Left ventricle myocardium superior (tissue), 1 donor: ENCODE measurements around the gene GNL3. TPM values are rescaled to one million over a fixed set of nuclear protein-coding genes. Genes with fewer than 3 reads are reported as not detected.
A peak's percentile ranks its signal among the peaks of the same experiment; 100 is the strongest.
"Not testable (repeated sequence)": the region's sequence is repeated elsewhere in the genome, so short reads cannot be mapped to it uniquely, and the experiment has no call there.

Source experiments
- ATAC-seq: fragments of 200-7000 bp; cut with Tn5 transposase; one replicate; pipeline ENCODE4 v1.9.1; 2020; ENCODE audit warnings: mild to moderate bottlenecking, moderate library complexity
- DNase-seq: peaks from one replicate; pipeline ENCODE4 v3.0.0-alpha.2; 2020
- intact Hi-C: fragments of 100-400 bp; cut with micrococcal nuclease; formaldehyde crosslinking; loops from one replicate; pipeline ENCODE4 v1.11.0; 2022
- long read RNA-seq: library from polyadenylated mRNA; unstranded; transcript quantifications from one replicate; pipeline ENCODE4 v2.0.0, GENCODE V29; 2021
- total RNA-seq: library from RNA; stranded (reverse); fragmentation: NEBNext Ultra II Directional; extraction: Animal tissue kit (Norgen Biotek cat#: 25700); gene quantifications from one replicate; pipeline ENCODE4 v1.2.1, GENCODE V29; 2021
- donor health status: DM: no; HTN: yes; CAD: no; lungs with severe emphysema.

The GNL3 gene, protein sequence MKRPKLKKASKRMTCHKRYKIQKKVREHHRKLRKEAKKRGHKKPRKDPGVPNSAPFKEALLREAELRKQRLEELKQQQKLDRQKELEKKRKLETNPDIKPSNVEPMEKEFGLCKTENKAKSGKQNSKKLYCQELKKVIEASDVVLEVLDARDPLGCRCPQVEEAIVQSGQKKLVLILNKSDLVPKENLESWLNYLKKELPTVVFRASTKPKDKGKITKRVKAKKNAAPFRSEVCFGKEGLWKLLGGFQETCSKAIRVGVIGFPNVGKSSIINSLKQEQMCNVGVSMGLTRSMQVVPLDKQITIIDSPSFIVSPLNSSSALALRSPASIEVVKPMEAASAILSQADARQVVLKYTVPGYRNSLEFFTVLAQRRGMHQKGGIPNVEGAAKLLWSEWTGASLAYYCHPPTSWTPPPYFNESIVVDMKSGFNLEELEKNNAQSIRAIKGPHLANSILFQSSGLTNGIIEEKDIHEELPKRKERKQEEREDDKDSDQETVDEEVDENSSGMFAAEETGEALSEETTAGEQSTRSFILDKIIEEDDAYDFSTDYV
- 27.8 TPM for total RNA-seq
- long read RNA-seq, transcript GNL3-202 (15 exons, 2,040 nt), result major isoform, 27 of 54 reads
- long read RNA-seq, partial matches to known transcripts, result 3 of 54 reads
- long read RNA-seq, other reads (novel, unspliced or antisense), result 22 of 54 reads

GRCh38 chr3:52685709-52686691 is at the start of gene GNL3, which contains the start of gene PBRM1:
Gene GNL3 (plus strand): TSS chr3:52686032. CDS start chr3:52686093, 61 bp downstream.
Gene PBRM1 (minus strand): TSS chr3:52685913.
- peak; percentile 96 for DNase-seq
- ATAC-seq, result peak; percentile 91
- intact Hi-C loops, result no loop called here

DNA sequence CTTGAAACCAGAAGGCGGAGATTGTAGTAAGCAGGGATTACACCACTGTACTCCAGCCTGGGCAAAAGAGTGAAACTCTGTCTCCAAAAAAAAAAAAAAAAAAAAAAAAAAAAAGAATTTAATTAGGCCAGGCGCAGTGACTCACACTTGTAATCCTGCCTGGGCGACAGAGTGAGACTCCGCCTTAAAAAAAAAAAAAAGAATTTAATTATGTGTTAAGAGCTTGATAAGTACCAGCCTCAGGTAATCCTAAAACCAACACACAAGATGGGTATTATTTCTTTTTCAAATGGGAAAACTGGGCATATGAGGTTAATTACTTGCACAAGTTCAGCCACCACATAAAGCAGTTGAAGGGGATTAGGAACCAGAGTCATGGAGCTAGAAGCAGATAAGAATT is 49.2 kb upstream of the GNL3 start:
- ATAC-seq, result no peak
- no peak for DNase-seq
- intact Hi-C loops, result no loop called here

- intact Hi-C loops, result no loop called here
- DNase-seq (no peak), ATAC-seq (no peak)
Measured at GRCh38 chr3:52645549-52645948, 40.3 kb upstream of the GNL3 start.

- ATAC-seq, result no peak
- intact Hi-C loops, result no loop called here
Measured at GRCh38 chr3:52649461-52650210, 36.2 kb upstream of the GNL3 start.

DNA sequence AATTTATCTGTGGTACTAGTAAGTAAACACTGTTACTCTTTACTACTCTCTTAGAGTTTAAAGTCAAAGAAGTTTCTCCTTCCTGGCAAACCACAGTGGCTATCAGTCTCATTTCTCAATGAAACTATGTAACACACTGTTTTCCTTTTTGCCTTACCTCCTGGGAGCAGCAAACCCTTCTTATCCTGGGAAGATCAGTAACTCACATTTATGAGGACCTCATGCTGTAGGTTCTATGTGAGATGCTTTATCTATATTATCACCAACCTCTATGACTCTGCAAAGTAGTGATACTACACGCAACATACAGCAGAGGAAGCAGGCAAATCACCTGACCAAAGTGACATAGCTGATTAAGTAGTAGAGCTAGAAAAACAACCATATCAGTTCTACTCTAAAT is 35.4 kb upstream of the GNL3 start:
- DNase-seq, result no peak
- ATAC-seq, result no peak
- intact Hi-C loops, result no loop called here

More at GRCh38 chr3:52649461-52650210, 36.2 kb upstream of the GNL3 start:
- DNase-seq, result no peak

DNA sequence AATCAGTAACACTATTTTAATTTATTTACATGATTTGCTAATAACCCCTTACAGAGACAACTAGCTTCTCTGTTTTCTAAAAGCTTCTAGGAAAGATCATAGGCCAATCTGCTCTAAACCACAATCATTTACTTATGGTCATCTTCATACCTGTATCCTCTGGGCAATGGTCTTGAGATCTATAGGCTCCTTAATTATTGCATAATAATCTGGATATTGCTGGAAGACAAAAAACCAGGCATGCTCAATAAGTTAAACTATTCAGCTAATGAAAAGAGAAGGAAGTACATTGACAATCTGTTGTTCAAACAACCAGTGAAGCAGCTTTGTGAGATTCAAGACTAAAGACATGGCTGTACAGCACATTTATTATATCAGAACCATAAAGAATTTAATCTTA is 34.2 kb upstream of the GNL3 start:
- intact Hi-C loops, result no loop called here
- ATAC-seq (no peak), DNase-seq (no peak)

DNA sequence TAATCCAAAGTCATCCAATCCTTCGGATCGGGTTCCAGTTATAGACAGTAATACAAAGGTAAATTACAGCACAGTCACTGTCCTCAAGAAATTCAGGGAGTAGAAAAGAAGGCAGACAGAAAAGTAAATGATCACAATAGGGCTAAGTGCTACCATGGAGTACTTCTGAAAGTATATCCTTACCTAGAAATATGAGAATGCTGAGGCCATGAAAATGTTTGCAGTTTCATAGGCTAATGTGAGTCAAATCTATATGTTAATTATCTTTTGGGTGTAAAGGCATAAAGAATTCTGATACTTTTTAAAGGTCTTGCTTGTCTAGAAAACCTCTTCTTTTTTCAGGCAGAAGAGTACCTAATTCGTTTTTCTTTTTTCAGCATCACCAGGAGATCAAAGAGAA is 29.9 kb upstream of the GNL3 start:
- intact Hi-C loops, result no loop called here
- ATAC-seq, result no peak
- DNase-seq, result no peak

DNA sequence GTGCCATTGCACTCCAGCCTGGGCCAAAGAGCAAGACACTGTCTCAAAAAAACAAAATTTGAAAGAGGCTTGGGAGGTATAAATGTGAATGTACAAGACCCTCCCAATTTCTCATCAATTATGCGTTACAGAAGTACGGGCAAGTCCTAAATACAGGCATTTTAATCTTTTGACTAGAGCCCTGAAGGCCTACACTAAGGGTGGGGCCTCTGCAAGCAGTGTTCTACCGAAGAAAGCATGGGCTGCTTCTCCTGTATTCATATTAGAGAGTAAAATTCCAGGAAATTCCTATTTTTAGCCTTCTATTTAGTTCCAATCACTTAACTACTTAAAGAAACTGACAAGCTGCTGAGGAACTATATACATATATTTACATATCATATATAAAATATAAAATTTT is 25.8 kb upstream of the GNL3 start:
- DNase-seq, result no peak
- no peak for ATAC-seq
- intact Hi-C loops, result no loop called here

DNA sequence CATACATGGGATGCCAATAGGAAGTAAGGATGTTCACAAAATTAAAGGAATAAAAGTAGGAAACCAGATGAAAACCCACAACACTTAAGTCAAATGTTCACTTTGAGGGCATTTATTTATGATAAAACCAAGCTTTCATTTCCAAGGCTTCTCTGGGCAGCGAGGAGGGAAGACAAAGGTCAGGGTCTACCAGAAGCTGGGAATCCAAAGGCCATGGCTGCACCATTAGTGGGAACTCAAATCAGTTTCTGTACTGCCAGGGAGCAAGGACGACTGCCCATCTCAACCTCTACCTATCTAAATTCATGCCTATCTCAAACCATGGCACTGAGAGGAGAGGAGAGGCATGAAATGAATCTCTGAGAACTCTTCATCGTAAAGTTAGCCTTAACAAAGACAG is 22.7 kb upstream of the GNL3 start:
- no peak for DNase-seq
- no peak for ATAC-seq
- intact Hi-C loops, result no loop called here

DNA sequence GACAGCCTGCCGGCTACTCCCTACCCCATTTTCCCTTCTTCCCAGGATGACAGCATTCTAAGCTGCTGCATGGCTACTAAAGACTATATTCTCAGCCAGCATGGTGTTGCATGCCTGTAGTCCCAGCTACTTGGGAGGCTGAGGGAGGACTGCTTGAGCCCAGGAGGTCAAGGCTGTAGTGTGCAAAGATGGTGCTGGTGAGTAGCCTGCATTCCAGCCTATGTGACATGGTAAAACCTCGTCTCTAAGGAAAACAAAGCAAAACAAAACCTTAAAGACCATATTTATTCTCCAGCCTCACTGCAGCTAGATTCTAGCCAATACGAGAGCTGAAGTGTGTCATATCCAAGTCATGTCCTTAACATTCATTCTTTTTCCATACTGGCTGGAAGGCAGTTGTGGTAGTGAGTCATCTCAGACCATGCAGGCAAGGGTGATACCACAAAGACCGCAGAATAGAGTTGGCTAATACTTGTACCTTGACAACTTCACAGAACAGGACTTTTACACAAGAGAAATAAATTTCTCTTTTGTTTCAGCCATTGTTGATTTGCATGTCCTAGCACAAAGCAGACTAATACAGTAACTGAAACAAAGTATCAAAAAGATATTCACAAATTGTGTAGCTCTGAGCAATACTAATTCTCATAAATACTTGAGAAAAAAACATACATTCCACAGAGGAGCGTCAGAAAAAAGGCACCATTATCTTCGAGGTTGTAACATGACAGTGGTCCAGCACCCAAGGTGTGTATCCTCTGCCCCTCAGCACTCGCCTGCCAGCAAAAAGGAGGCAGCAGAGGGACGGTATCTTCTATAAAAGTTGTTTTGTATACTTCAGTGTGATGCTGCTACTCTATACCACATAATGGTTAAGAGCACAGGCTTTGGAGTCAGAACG is 15.0 kb upstream of the GNL3 start:
- peak; percentile 91 for ATAC-seq
- intact Hi-C loops, result no loop called here

GRCh38 chr3:52671676-52672075 is 14.2 kb upstream of the GNL3 start:
- intact Hi-C loops, result no loop called here
- DNase-seq (no peak), ATAC-seq (no peak)

More for the DNA sequence above, 15.0 kb upstream of the GNL3 start:
- no peak for DNase-seq

DNA sequence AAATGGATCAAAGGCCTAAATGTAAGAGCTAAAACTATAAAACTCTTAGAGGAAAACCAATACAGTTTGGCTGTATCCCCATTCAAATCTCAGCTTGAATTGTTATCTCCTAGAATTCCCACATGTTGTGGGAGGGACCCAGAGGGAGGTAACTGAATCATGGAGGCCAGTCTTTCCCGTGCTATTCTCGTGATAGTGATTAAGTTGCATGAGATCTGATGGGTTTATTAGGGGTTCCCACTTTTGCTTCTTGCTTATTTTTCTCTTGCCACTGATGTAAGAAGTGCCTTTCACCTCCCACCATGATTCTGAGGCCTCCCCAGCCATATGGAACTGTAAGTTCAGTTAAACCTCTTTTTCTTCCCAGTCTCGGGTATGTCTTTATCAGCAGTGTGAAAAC is 9.6 kb upstream of the GNL3 start:
- DNase-seq, ATAC-seq, intact Hi-C loops: not testable (repeated sequence)

- no peak for DNase-seq
- intact Hi-C loops, result no loop called here
- no peak for ATAC-seq
Measured at GRCh38 chr3:52678265-52679198, 7.3 kb upstream of the GNL3 start.

GRCh38 chr3:52679199-52679538 is 6.7 kb upstream of the GNL3 start:
- intact Hi-C loops, result no loop called here
- no peak for DNase-seq
- no peak for ATAC-seq

GRCh38 chr3:52679811-52680210 is 6.0 kb upstream of the GNL3 start:
- ATAC-seq (no peak), DNase-seq (no peak)
- intact Hi-C loops, result no loop called here

DNA sequence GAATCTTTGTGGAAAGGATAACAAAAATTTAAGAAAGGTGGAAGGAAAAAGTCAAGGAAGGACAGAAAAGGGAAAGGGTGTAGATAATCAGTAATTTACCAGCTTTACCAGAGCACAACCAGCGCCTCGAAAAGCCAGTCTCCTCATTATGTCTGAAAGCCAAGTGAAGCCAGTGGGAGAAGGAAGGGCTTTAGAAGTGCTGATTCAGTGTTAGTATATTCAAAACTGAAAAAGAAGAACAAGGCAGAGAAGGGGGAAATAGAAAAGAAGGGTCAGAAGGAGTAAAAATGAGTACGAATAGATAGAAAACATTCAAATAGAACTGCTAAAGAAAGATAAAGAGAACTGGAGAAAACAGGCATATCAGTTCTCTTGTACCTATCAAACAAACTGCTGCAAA is 4.2 kb upstream of the GNL3 start:
- intact Hi-C loops, result no loop called here
- no peak for ATAC-seq
- no peak for DNase-seq

DNA sequence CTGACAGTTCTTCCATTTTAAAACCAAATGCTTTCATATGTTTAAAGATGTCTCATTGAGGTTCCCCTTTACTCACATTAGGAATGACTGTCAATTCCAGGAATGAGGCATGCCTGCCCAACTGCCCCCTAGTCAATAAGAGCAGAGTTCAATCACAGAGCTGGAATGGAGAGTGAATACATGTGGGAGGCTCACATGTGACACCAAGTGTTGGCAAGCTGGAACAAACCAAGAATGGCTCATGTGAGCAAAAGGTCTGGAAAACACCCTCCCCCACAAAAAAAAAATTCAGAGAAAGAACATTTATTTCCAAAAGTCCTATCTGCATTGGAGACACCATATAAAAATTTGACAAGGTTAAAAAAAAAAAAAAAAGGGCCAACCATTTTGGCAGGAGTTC is 3.8 kb upstream of the GNL3 start:
- DNase-seq, result no peak
- intact Hi-C loops, result no loop called here
- peak; percentile 13 for ATAC-seq
